Epidermal melanocyte (primary cell): Measurements from ENCODE around the gene PTPRD.

ENCODE experiments used
- DNase-seq: peaks from one replicate; pipeline ENCODE4 v3.0.0; 2011; ENCODE audit warnings: low spot score; ENCODE audit not compliant: insufficient read length

The PTPRD gene

GRCh38 chr9:8613346-8613825, 1999.4 kb downstream of the PTPRD start:
- DNase-seq: no peak

GRCh38 chr9:8611153-8611552, 2001.6 kb downstream of the PTPRD start:
- DNase-seq: no peak

- DNase-seq: no peak
Measured at GRCh38 chr9:8610256-8610655, 2002.5 kb downstream of the PTPRD start.

GRCh38 chr9:8605096-8605495, 2007.7 kb downstream of the PTPRD start:
- DNase-seq: no peak

GRCh38 chr9:8604201-8604600, 2008.6 kb downstream of the PTPRD start:
- DNase-seq: no peak

- no peak for DNase-seq
Measured at GRCh38 chr9:8600914-8601680, 2011.7 kb downstream of the PTPRD start.

GRCh38 chr9:8599937-8600336, 2012.9 kb downstream of the PTPRD start:
- DNase-seq: no peak

- no peak for DNase-seq
Measured at GRCh38 chr9:8589476-8589875, 2023.3 kb downstream of the PTPRD start.

GRCh38 chr9:8585036-8585435, 2027.8 kb downstream of the PTPRD start:
- no peak for DNase-seq

- no peak for DNase-seq
Measured at GRCh38 chr9:8579661-8580060, 2033.1 kb downstream of the PTPRD start.

- no peak for DNase-seq
Measured at GRCh38 chr9:8576741-8577140, 2036.1 kb downstream of the PTPRD start.

- DNase-seq: no peak
Measured at GRCh38 chr9:8574846-8575245, 2038.0 kb downstream of the PTPRD start.

- DNase-seq: no peak
Measured at GRCh38 chr9:8572209-8572608, 2040.6 kb downstream of the PTPRD start.

- no peak for DNase-seq
Measured at GRCh38 chr9:8571643-8572042, 2041.2 kb downstream of the PTPRD start.

- no peak for DNase-seq
Measured at GRCh38 chr9:8570776-8571175, 2042.0 kb downstream of the PTPRD start.

GRCh38 chr9:8569823-8570222, 2043.0 kb downstream of the PTPRD start:
- DNase-seq: no peak

GRCh38 chr9:8567963-8568579, 2044.7 kb downstream of the PTPRD start:
- DNase-seq: no peak

GRCh38 chr9:8564960-8565359, 2047.8 kb downstream of the PTPRD start:
- DNase-seq: no peak

GRCh38 chr9:8560560-8561525, 2052.0 kb downstream of the PTPRD start:
- no peak for DNase-seq

GRCh38 chr9:8558176-8558575, 2054.6 kb downstream of the PTPRD start:
- no peak for DNase-seq

- DNase-seq: no peak
Measured at GRCh38 chr9:8555762-8556500, 2056.9 kb downstream of the PTPRD start.
